ENCODE measurements around the gene AGTRAP.
A peak's percentile ranks its signal among the peaks of the same experiment; 100 is the strongest.

AGTRAP gene

DNA sequence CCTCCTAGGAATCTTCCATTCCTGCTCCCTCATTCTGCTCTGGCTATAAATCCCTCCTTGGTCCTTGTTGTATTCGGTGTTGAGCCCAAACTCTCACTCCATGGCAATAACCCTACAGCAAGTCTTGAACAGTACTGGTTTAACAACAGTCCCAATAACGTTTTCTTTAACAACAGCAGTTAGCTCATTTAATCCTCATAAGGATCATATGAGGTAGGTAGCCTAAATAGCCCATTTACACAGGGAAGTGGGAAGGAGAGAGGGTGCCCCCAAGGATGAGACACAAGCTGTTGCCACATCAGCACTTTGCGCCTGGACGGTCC is 444 bp upstream of the AGTRAP start:
- no peak for DNase-seq (ENCODE audit: low read depth in 2 of 2)

GRCh38 chr1:11736746-11737639 is 1.1 kb downstream of the AGTRAP start:
- DNase-seq (ENCODE audit: low read depth in 2 of 2) = no peak

- no peak for DNase-seq (ENCODE audit: low read depth in 2 of 2)
Observed at GRCh38 chr1:11738096-11738495, 2.2 kb downstream of the AGTRAP start.

DNA sequence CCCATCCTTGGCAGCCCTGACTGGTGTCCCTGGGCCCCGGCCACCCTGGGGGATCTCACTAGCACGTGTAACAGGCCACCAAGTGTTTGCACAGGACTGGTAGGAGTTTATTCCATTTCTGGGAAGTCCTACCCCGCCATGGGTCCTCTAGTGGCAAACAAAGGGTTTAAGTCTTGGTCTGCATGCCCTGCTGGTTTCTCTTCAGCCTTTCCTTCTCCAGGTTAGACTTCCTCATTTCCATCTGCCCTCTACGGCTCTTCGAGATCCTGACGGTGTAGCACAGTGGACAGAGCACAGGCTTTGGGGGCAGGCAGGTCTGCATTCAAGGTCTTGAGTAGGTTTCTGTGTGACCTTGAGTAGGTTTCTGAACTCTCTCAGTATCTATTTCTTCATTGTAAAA is 2.8 kb downstream of the AGTRAP start:
- DNase-seq (ENCODE audit: low read depth in 2 of 2) = no peak

DNA sequence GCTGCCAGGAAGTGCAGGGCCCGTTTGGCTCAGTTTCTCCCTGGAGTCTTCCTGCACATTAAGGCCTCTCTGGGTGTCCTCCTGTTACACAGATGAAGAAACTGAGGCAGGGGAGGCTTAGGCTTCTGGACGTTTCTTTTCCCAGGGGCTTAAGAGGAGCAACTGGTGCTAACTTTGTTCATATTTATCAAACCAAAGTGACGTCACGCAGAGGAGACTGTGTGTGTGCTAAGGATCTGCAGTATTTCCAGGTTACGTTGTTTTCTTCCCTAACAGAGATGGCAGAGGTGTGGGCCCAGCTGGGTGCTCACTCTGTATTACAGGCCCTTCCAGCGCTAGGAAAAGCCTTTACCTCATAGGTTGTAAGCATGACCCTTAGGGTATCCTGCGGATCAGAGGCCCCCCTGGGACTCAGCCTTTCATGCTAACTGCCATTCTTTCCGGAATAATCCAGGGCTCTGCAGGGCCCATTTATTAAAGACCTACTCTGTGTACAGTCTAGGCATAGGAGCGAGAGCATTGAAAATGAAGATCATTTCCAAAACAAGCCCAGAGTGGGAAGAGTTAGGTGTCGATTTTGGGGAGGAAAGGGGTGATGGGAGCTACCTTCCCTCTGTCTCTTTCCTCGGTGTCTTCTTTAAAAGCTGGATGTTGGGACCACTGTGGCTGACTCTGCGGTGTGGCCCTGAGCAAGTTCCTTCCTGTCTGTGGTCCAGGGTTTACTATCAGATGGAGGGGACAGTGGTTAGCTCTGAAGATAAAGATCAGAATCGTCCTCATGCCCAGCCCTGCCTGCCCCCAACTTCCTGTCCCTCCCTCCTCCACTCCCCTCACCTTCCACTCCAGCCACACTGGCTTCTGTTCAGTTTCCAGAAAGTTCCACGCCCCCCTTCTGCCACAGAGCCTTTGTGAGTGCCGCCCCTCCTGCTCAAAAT is 4.6 kb downstream of the AGTRAP start:
- no peak for DNase-seq (ENCODE audit: low read depth in 2 of 2)

GRCh38 chr1:11741482-11741881 is 5.5 kb downstream of the AGTRAP start:
- no peak for DNase-seq (ENCODE audit: low read depth in 2 of 2)

- no peak for DNase-seq (ENCODE audit: low read depth in 2 of 2)
Observed at GRCh38 chr1:11741919-11742558, 6.1 kb downstream of the AGTRAP start.

GRCh38 chr1:11744287-11744686 is 8.4 kb downstream of the AGTRAP start:
- DNase-seq (ENCODE audit: low read depth in 2 of 2) = no peak

DNA sequence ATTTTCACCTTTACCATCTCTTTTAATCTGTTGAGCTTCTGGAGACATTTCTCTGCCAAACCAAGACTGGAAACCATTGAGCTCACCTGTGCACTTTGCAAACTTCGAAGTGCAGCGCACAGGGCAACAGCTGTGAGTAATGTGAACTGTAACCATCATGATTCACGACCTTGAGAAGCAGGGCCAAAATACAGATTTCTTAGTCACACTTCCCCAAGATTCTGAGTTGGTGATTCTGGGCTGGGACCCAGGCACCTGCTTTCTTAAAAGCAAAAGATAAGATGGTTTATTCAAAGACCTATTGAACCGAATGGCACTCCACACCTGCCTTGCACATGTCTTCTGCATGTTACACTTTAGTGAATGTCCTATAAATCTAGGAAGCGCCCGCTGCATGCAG is 10.2 kb downstream of the AGTRAP start:
- no peak for DNase-seq (ENCODE audit: low read depth in 2 of 2)

DNA sequence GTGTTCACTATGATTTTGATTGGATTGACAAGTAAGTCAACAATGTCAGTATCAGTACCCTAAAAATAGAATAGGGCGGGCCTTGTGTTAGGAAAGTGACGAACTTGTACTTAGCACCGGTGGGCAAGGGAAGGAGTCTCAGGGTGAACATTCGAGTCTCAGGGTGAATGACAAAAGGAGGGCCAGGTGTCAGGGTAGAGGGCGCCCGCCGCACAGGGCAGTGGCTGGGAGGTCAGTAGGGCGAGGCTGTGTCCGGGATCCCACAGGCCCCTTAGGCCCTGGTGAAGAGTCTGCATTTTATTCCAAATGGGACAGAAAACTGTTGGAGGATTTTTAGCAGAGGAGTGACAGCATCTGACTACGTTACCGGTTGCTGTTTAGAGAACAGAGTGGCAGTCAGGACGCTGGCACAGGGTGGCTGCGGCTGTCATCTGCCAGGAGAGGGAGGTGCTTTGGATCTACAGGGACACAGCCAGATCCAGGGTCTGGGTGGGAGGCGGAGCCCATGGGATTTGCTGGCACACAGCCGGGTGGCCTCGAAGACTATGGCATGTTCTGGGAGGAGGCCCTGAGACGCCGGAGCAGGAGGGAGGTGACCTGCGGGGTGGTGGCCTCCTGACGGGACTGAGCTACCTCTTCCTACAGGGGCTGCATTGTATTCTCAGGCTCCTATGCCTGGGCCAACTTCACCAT is 11.0 kb downstream of the AGTRAP start:
- no peak for DNase-seq (ENCODE audit: low read depth in 2 of 2)

DNA sequence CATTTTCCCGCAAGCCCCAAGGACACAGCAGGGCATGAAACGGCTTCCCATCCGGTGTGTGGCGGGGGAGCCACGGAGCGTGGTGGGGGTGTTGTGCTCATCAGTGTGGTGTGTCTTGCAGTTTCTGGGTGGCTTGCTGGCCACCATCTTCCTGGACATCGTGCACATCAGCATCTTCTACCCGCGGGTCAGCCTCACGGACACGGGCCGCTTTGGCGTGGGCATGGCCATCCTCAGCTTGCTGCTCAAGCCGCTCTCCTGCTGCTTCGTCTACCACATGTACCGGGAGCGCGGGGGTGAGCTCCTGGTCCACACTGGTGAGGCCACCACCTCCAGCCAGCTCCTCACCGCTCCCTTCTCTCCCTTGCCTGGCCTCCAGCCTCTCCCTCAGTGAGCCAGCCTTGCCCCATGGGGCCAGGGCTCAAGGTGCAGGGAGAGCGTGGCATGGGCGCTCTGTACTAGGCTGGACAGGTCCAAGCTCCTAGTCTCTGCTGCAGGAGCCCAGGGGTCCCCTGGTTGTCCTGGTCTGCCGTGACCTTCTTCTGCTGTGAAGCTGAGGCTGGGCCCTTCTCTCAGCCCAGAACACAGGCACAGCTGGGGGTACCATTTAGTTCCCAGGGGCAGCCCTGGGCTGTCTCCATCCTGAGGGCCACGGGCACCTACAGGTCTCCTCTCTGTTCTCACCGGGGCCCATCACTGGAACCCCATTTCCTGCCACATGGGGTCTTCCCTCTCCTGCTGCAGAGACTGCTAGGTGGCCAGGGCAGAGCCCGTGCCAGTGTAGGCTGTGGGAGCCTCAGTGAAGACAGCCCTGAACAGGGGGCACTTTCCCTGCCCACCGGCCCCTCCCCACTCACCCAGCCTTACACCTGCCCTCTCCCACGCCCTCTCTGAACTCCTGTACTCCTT is 12.6 kb downstream of the AGTRAP start:
- no peak for DNase-seq (ENCODE audit: low read depth in 2 of 2)

- peak; percentile 45 to 49 for DNase-seq (ENCODE audit: low read depth in 2 of 2)
Observed at GRCh38 chr1:11749203-11749689, 13.3 kb downstream of the AGTRAP start.

GRCh38 chr1:11749996-11750395 is 14.1 kb downstream of the AGTRAP start:
- DNase-seq (ENCODE audit: low read depth in 2 of 2) = no peak

DNA sequence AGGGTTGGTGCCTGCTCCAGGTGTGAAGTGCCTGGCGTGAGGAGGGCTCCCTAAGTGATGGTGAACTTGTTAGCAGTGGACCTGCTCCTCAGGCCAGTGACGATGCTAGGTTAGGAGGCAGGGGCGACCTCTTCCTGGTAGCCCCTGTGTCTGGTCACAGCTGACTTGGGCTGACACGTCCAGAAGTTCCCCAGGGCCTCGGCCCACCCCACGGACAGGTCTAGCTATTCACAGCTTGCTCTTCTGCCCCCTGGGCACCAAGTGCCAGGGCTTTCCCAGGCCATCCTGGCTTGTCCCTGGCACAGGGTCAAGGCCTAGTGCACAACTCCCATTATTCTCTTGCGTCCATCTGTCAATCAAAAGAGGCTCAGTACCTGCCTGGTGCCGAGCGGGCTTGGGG is 15.2 kb downstream of the AGTRAP start:
- no peak for DNase-seq (ENCODE audit: low read depth in 2 of 2)

GRCh38 chr1:11752359-11753088 is 16.6 kb downstream of the AGTRAP start:
- no peak for DNase-seq (ENCODE audit: low read depth in 2 of 2)

- no peak for DNase-seq (ENCODE audit: low read depth in 2 of 2)
Observed at GRCh38 chr1:11753555-11754208, 17.7 kb downstream of the AGTRAP start.

- no peak for DNase-seq (ENCODE audit: low read depth in 2 of 2)
Observed at GRCh38 chr1:11757047-11757446, 21.1 kb downstream of the AGTRAP start.

DNA sequence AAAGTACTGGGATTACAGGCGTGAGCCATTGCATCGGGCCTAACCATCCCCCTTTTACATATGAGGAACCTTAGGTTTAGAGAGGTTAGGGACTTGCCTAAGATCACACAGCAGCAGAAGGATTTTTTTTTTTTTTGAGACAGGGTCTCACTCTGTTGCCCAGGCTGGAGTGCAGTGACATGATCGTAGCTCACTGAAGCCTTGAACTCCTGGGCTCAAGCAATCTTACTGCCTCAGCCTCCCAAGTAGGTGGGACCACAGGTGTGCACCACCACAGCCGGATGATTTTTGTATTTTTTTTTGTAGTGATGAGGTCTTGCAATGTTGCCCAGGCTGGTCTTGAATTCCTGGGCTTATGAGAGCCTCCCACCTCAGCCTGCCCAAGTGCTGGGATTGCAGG is 23.9 kb downstream of the AGTRAP start:
- no peak for DNase-seq (ENCODE audit: low read depth in 2 of 2)

DNA sequence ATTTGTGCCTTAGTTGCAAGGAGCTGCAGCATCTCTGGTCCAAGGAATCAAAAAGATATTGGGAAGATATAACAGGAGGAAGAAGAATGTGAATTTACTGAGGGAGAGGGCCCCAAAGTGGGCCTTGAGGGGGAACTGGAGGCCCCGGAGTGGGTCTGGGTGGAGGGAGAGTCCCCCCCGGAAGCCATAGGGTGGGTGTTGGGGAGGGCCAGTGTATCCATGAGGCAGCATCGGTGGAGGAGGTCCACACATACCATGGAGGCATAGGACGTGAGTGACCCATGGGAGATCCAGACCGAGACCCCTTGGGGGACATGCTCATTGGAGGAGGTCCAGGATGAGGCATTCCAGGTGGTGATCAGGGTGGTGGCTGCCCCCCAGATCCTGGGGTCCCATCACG is 25.3 kb downstream of the AGTRAP start:
- DNase-seq (ENCODE audit: low read depth in 2 of 2) = no peak

All from stimulated activated CD4-positive, alpha-beta T cell treated with anti-CD3 and anti-CD28 coated beads, Interleukin-4, amount 100 ng/mL, for 48 hours (primary cell).